Daoy (cell line): ENCODE results near the gene EEF1AKMT2. TPM values are rescaled to one million over a fixed set of nuclear protein-coding genes. Genes with fewer than 3 reads are reported as not detected.

Experiments
- DNase-seq: peaks from one replicate; pipeline ENCODE4 v3.0.0-alpha.2; 2015; ENCODE audit warnings: low read depth
- total RNA-seq: library from RNA; depleted of rRNA; stranded (reverse); fragments of >200 nt; shearing (Covaris generic); gene quantifications from 2 replicates; pipeline ENCODE4 v1.2.3, GENCODE V29; 2014

Gene EEF1AKMT2
- total RNA-seq, 1 experiment from 2014 or later: 43.0 TPM

GRCh38 chr10:124737708-124738107 lies 54.0 kb downstream of the EEF1AKMT2 start:
- no peak for DNase-seq

GRCh38 chr10:124737221-124737620 lies 54.5 kb downstream of the EEF1AKMT2 start:
- DNase-seq: no peak

- DNase-seq: peak; percentile 65
Measured at GRCh38 chr10:124736491-124737136, 55.1 kb downstream of the EEF1AKMT2 start.

GRCh38 chr10:124735491-124736286 lies 56.0 kb downstream of the EEF1AKMT2 start:
- no peak for DNase-seq

- no peak for DNase-seq
Measured at GRCh38 chr10:124734311-124735166, 57.1 kb downstream of the EEF1AKMT2 start.

GRCh38 chr10:124733571-124734245 lies 58.0 kb downstream of the EEF1AKMT2 start:
- DNase-seq: no peak

GRCh38 chr10:124732931-124733570 lies 58.6 kb downstream of the EEF1AKMT2 start:
- DNase-seq: peak; percentile 53

- no peak for DNase-seq
Measured at GRCh38 chr10:124731551-124731950, 60.1 kb downstream of the EEF1AKMT2 start.

GRCh38 chr10:124730790-124731189 lies 60.9 kb downstream of the EEF1AKMT2 start:
- DNase-seq: no peak

- DNase-seq: no peak
Measured at GRCh38 chr10:124728830-124729661, 62.6 kb downstream of the EEF1AKMT2 start.

GRCh38 chr10:124728071-124728829 lies 63.4 kb downstream of the EEF1AKMT2 start:
- no peak for DNase-seq

- DNase-seq: no peak
Measured at GRCh38 chr10:124727361-124727960, 64.2 kb downstream of the EEF1AKMT2 start.

GRCh38 chr10:124725791-124726190 lies 65.9 kb downstream of the EEF1AKMT2 start:
- no peak for DNase-seq

- DNase-seq: no peak
Measured at GRCh38 chr10:124725171-124725631, 66.5 kb downstream of the EEF1AKMT2 start.

GRCh38 chr10:124724279-124725027 lies 67.2 kb downstream of the EEF1AKMT2 start:
- DNase-seq: no peak

GRCh38 chr10:124723826-124724225 lies 67.9 kb downstream of the EEF1AKMT2 start:
- DNase-seq: no peak

GRCh38 chr10:124722798-124723783 lies 68.6 kb downstream of the EEF1AKMT2 start:
- DNase-seq: no peak
